Keratinocyte (primary cell): Measurements from ENCODE around the gene LDLR.

Experiments
- EZH2 ChIP-seq: IDR thresholded peaks from one replicate; pipeline ENCODE4 v1.6.1; 2012; ENCODE audit warnings: inconsistent platforms, mild to moderate bottlenecking, low read length, moderate library complexity
- TF ChIP-seq, protein P1 (sequence below), 3 experiments: IDR thresholded peaks in 1 of 3; conservative IDR thresholded peaks in 1 of 3; optimal IDR thresholded peaks in 1 of 3; 2 replicates in 2 of 3; 3 replicates in 1 of 3; pipeline versions ENCODE3 to v1.5.1; 2011; ENCODE audit warnings: low read length in 3 of 3, mild to moderate bottlenecking in 3 of 3, moderate library complexity in 2 of 3, control low read depth in 1 of 3, inconsistent platforms in 1 of 3; ENCODE audit not compliant: insufficient read depth in 2 of 3; ENCODE audit errors: extremely low read depth in 1 of 3

DNA sequence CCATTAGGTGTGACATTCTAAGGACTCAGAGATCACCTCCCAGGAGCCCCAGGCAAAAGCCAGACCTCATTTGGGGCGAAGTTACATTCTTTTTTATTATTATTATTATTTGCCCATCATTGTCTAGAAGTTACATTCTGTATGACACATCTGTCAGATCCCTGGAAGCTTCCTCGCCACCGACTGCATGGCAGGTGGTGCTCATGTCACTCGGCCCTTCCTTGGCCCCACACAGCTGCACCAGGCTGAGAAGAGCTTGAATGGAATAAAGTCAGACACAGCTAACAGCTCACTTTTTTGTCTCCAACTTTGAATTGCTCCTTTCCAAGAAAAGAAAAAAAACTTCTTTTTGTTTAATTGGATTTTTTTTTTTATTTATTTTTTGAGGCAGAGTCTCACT, 41.4 kb upstream of the LDLR start:
- TF ChIP-seq, protein P1, sequence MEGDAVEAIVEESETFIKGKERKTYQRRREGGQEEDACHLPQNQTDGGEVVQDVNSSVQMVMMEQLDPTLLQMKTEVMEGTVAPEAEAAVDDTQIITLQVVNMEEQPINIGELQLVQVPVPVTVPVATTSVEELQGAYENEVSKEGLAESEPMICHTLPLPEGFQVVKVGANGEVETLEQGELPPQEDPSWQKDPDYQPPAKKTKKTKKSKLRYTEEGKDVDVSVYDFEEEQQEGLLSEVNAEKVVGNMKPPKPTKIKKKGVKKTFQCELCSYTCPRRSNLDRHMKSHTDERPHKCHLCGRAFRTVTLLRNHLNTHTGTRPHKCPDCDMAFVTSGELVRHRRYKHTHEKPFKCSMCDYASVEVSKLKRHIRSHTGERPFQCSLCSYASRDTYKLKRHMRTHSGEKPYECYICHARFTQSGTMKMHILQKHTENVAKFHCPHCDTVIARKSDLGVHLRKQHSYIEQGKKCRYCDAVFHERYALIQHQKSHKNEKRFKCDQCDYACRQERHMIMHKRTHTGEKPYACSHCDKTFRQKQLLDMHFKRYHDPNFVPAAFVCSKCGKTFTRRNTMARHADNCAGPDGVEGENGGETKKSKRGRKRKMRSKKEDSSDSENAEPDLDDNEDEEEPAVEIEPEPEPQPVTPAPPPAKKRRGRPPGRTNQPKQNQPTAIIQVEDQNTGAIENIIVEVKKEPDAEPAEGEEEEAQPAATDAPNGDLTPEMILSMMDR (optimal IDR thresholded peaks at IDR 0.05 in 1 of 3, IDR thresholded peaks at IDR 0.05 in 1 of 3, conservative IDR thresholded peaks at IDR 0.05 in 1 of 3; ENCODE audit: extremely low read depth in 1 of 3, insufficient read depth in 2 of 3, low read length in 3 of 3): no peak
- no peak for TF ChIP-seq EZH2
